Measurements from ENCODE around the gene NOS1.
"Not testable (repeated sequence)": the region's sequence is repeated elsewhere in the genome, so short reads cannot be mapped to it uniquely, and the experiment has no call there.

Gene NOS1

DNA sequence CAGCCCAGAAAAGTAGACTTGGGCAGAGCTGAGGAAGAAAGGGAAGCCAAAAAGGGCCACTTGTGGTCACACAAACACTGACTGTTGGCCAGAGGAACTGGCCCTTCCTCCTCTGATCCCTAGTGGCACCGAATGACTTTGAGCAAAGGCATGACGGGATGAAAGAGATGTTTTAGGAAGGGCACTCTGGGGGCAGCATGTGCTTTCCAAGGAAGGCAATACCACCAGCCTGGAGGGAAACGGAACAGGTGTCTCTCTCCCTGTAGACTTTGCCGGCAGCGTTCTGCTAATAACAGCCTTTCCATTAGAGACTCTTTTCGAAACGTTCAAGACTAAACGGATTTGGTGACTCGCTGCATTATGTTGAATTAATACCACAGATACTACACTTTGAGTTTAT, 158.9 kb downstream of the NOS1 start:
- no peak overlapping the region for H3K27ac ChIP-seq
- no peak for TF ChIP-seq ZFX (IDR thresholded peaks at IDR 0.05; ENCODE audit: borderline replicate concordance)
- TF ChIP-seq, protein P1, sequence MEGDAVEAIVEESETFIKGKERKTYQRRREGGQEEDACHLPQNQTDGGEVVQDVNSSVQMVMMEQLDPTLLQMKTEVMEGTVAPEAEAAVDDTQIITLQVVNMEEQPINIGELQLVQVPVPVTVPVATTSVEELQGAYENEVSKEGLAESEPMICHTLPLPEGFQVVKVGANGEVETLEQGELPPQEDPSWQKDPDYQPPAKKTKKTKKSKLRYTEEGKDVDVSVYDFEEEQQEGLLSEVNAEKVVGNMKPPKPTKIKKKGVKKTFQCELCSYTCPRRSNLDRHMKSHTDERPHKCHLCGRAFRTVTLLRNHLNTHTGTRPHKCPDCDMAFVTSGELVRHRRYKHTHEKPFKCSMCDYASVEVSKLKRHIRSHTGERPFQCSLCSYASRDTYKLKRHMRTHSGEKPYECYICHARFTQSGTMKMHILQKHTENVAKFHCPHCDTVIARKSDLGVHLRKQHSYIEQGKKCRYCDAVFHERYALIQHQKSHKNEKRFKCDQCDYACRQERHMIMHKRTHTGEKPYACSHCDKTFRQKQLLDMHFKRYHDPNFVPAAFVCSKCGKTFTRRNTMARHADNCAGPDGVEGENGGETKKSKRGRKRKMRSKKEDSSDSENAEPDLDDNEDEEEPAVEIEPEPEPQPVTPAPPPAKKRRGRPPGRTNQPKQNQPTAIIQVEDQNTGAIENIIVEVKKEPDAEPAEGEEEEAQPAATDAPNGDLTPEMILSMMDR (IDR thresholded peaks at IDR 0.05), result no peak

DNA sequence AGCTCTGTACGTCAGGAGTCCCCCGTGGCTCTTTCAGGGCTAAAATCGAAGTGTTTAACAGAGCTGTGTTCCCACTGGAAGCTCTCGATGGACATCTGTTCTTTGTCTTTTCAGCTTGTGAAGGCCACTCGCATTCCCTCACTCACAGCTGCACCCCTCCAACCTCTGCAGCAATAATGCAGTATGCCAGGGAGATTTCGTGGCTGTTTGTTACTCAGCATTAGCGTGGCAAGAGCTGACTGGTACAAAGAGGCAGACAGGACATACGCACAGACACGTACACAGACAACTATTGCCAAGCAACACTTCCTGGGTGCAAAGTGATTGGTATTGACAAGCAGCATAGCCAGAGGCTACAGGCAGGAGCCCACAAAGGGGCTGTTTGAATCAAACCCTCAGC, 159.4 kb downstream of the NOS1 start:
- TF ChIP-seq ZFX (IDR thresholded peaks at IDR 0.05; ENCODE audit: borderline replicate concordance), result no peak
- TF ChIP-seq, protein P1 (IDR thresholded peaks at IDR 0.05), result no peak
- H3K27ac ChIP-seq, result no peak overlapping the region

DNA sequence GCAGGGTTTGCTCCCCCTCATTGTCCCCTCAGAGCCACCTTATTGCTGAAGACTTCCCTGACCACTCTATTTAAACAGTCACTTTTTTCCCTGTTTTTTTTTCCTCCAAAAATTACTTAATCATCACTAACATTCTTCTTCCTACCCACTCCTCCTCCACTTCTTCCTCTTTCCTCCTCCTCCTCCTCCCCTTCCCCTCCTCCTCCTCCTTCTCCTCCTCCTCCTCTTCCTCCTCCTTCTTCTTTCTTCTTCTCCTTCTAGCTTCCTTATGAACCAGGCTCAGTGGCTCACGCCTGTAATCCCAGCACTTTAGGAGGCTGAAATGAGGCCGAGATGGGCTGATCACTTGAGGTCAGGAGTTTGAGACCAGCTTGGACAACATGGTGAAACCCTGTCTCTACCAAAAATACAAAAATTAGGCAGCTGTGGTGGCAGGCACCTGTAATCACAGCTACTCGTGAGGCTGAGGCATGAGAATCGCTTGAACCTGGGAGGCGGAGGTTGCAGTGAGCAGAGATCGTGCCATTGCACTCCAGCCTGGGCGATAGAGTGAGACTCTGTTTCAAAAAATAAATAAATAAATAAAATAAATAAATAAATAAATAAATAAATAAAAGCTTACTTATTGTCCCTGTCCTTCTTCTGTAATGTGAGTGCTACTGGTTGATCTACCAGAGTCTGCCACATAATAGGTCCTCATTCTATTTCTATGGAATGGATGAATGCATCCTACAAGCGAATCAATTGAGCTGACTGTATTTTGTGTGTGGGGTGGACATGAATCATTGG, 161.3 kb downstream of the NOS1 start:
- not testable (repeated sequence) for H3K27ac ChIP-seq

DNA sequence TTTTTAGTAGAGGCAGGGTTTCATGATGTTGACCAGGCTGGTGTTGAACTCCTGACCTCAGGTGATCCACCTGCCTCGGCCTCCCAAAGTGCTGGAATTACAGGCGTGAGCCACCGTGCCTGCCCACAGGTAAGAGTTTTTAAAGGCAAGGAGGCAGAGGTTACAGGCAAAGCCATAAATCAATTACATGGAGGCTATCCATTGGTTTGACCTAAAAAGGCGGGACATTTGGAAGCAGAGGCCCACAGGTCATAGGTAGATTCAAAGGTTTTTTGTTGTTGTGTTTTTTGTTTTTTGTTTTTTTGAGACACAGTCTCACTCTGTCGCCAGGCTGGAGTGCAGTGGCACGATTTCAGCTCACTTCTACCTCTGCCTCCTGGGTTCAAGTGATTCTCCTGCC, 165.1 kb downstream of the NOS1 start:
- H3K27ac ChIP-seq, result not testable (repeated sequence)

DNA sequence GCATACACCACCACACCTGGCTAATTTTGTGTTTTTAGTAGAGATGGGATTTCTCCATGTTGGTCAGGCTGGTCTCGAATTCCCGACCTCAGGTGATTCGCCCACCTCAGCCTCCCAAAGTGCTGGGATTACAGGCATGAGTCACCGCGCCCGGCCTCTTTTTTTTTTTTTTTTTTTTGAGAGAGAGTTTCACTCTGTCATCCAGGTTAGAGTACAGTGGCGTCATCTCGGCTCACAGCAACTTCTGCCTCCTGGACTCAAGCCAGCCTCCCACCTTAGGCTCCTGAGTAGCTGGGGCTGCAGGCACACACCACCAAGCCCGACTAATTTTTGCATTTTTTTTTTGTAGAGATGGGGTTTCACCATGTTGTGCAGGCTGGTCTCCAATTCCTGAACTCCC, 166.4 kb downstream of the NOS1 start:
- H3K27ac ChIP-seq, result not testable (repeated sequence)

DNA sequence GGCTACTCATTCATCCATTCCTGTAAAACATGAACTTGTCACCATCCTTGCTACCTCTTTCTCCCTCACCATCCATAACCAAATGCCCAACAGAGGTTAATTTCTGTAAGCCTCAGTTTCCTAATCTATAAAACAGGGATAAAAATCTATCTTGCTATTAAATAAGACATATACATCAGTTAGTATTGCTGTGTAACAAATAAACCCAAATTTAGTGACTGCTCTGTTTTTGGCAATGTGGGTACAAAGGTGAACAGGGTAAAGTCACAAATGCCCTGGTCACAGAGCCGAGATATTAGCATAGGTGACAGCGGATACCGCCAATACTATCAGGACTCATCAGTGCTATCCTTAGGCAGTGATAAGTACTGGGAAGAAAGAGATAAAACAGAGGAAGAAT, 167.5 kb downstream of the NOS1 start:
- H3K27ac ChIP-seq, result no peak overlapping the region
- TF ChIP-seq, protein P1 (IDR thresholded peaks at IDR 0.05), result no peak
- TF ChIP-seq ZFX (IDR thresholded peaks at IDR 0.05; ENCODE audit: borderline replicate concordance), result no peak

DNA sequence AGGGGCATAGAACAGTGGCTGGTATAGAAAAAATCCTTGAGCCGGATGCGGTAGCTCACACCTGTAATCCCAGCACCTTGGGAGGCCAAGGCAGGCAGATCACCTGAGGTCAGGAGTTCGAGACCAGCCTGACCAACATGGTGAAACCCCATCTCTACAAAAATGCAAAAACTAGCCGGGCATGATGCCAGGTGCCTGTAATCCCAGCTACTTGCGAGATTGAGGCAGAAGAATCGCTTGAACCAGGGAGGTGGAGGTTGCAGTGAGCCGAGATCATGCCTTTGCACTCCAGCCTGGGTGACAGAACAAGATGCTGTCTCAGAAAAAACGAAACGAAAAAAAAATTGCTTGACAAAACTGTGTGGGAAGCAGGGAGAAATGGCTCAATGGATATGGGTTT, 168.8 kb downstream of the NOS1 start:
- not testable (repeated sequence) for H3K27ac ChIP-seq

DNA sequence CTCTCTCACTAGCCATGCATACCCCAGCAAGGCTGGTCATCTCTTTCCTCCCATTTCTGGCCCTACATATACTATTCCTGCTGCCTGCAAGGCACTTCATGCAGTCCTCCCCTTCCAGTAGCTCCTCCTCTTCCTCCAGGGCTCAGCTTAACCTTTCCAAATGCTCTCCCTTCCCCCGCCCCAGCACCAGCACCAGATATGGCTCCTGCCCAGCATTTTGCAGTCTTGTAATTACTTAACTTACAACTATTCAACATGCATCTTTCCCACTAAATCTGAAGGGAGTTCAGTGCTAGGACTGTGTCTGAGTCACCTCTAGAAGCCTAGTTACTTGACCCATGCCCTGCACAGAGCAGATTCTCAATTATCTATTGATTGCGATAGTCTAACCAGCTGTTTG, 169.4 kb downstream of the NOS1 start:
- H3K27ac ChIP-seq, result no peak overlapping the region

DNA sequence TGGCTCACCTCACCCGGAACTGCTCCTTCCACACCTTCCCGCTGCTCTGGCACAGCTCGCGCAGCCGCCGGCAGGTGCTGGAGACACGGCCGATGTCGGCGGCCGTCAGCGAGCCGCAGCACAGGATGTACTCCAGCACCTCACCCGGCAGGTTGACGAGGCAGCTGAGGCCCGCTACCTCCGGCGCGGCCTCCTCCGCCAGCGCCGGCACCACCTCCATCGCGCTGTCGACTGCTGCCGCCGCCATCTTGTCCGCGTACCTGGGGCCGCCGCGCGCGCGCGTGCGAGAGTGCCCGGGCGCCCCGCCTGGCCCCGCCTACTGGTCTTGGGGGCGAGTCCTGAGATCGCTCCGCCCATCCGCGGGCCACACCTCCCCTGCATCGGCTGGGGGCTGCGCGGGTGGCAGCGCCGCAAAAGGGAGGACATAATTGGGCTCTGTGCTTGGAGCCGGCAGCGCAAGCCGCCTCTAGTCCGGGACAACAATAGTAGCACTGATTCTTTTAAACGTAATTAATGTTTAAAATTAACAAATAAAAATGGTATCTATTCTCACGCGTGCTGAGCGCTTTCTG, 171.1 kb downstream of the NOS1 start, which contains the start of gene FBXO21:
TSS of gene FBXO21 (minus strand) at position 261 of the 572 bp plus-strand sequence. CDS start at position 247, 14 bp downstream.
- no peak for TF ChIP-seq ZFX (IDR thresholded peaks at IDR 0.05; ENCODE audit: borderline replicate concordance)
- TF ChIP-seq, protein P1 (IDR thresholded peaks at IDR 0.05), result no peak
- peak within 1 kb of the TSS; percentile 67 for H3K27ac ChIP-seq

More for the DNA sequence above, 169.4 kb downstream of the NOS1 start:
- TF ChIP-seq, protein P1 (IDR thresholded peaks at IDR 0.05), result no peak
- no peak for TF ChIP-seq ZFX (IDR thresholded peaks at IDR 0.05; ENCODE audit: borderline replicate concordance)

All from 22Rv1 (cell line).